GM19099 (cell line): ENCODE data around the gene FUCA2.

Experiments
- POLR2A ChIP-seq: IDR thresholded peaks from 3 replicates; pipeline ENCODE4 v1.6.1; 2011; ENCODE audit warnings: low read depth; ENCODE audit not compliant: insufficient read length; ENCODE audit errors: extremely low read depth

Gene FUCA2

DNA sequence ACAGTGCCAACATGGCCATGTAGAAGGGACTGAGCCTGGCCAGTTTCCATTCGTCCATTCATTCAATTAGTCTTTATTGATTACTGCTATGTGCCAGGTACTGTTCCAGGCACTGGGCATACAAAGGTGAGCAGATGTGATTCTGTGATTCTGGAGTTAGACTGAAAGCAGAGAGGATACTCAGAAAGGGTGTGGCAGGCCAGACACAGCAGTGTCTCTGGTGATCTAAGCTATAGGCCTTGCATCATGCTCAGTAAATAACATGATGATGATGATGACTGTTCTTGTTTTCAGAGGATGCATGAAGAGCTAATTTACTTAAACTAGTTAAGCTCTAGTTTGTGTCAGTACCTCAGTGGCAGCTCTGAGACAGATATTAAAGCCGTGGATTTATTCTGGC, 31.4 kb upstream of the FUCA2 start:
- no peak for TF ChIP-seq POLR2A

GRCh38 chr6:143540192-143540591, 28.7 kb upstream of the FUCA2 start:
- no peak for TF ChIP-seq POLR2A

DNA sequence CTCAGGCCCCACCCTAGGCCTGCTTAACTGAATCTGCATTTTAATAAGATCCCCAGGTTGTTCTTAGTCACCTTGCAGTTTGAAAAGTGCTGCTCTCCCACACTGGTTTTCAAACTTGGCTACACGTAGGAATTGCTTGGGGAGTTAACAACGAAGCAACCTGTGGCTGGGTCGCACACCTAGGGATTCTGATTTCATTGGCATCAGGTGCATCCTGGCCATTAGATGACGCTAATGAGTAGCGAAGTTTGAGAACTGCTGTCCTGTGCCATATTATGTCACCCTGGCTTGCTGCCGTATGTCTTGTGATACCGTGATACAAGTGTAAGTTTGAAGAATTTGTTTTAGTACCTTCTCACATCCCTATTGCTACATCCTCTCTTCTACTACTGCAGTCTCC, 28.2 kb upstream of the FUCA2 start:
- no peak for TF ChIP-seq POLR2A

DNA sequence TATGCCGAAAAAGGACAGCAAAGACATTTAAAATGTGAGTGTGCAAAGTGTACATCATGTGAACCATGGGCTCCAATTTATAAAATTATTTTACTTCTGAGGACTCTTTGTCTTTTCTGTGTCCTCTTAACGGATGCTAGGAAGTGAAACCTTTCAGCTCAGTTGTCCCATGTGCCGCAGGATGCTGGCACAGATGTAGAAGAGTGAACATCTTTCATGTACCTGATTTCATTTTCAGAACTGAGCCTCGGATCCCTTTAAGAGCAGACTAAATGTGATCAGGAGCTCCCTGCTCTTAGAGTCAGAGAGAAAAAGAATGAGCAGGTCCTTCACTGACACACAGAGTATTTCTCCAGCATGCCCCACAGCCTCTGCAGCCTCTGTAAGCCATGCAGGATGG, 27.6 kb upstream of the FUCA2 start:
- TF ChIP-seq POLR2A: no peak

DNA sequence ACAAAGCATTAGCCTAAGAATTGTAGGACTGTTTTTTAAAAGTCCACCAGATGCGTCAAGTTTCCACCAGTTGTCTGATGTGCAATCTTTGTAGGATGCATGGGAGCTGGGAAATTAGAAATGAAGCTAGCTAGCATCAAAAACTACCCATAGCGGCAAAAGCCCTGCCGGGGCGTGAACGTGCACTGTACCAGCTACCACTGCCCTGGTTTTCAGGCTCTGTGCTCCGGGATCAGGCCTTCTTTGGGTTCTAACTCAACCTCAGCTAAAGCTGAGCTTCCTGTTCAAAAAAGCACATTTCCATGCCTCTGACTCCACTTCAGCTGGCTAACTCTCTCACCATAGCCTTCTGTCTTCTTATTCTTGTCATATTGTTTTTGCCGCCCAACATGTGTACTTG, 26.9 kb upstream of the FUCA2 start:
- no peak for TF ChIP-seq POLR2A

GRCh38 chr6:143536866-143537691, 25.6 kb upstream of the FUCA2 start:
- no peak for TF ChIP-seq POLR2A

DNA sequence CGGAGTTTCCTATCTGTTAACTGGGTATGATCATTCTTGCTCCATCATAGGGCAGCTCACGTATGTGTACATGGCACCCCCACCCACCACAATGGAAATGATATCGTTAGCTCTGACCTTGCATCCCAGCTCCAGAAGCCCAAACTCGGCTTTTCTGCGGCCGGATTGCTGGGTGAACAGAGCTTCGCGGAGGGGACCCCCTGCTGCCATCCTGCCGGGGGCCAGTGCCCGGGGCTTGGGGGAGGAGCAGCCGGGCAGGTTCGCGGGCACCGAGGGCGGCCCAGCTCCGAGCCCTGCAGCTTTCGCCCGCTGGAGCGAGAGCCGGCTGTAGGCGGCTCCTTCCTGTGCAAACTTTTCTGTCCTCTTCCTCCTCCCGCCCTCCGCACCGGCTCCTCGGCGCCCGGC, 24.9 kb upstream of the FUCA2 start:
- TF ChIP-seq POLR2A: no peak

DNA sequence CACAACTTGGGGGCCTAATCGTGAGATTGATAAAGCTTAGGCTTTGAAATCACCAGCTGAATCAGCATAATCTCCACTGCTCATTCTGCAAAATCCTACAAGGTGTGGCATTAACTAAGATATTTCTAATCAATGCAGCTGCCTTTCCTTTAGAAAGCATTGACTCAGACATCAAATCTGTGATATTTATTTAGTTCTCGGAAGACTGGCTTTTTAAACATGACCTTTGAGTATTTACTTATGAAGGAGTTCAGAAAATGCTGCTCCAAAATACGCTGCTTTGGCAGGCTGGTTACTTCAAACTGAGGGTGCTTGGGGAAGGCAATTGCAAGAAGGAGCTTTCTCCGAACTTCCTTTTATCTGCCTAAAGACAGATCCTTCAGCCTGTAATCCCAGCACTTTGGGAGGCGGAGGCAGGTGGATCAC, 23.7 kb upstream of the FUCA2 start:
- TF ChIP-seq POLR2A: no peak

GRCh38 chr6:143531720-143532499, 20.4 kb upstream of the FUCA2 start:
- TF ChIP-seq POLR2A: no peak

- TF ChIP-seq POLR2A: no peak
Observed at GRCh38 chr6:143529095-143529494, 17.6 kb upstream of the FUCA2 start.

DNA sequence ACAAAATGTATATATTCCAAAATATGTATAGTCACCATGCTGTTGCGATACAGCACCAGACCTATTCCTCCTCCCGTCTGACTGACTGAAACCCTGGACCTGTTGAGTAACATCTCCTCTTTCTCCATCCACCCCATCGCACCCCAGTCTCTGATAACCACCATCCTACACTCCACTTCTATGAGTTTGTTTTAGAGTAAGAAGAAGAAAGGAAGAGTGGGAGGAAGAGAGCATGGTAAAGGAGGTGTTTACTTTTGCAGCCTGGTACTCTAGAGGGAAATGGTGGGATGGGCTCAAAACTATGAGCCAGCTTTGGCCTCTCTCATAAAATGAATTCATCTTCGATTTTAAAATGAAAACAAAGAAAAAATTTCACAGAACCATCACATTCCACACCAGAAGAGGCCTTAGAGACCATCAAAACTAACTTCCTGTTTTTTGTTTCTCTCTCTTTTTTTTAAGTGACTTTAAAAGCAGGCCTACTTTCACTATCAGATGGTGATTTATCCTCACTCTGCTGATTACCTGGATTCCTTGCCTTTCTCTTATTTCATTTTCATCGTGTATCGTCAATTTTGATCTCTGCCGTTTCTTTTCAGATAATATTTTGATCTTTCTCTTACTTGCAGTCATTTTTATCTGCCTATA, 16.8 kb upstream of the FUCA2 start:
- no peak for TF ChIP-seq POLR2A

- no peak for TF ChIP-seq POLR2A
Observed at GRCh38 chr6:143527677-143528076, 16.2 kb upstream of the FUCA2 start.

DNA sequence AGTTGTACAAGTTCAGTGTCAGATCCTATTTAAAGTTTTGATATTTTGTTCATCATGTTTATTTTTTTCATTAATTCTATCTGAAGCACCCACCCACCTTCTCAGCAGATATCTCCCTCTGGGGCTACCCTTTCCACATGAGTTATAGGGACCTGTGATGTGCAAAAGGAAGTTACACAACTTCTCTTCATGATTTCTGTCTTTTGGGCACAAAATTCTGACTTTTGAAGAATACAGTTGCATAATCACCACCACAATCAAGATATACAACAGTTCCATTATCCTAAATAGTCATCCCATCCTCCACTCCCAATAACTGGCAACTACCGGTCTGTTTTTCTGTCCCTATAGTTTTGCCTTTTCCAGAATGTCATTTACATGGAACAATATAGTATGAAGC, 13.8 kb upstream of the FUCA2 start:
- TF ChIP-seq POLR2A: no peak

DNA sequence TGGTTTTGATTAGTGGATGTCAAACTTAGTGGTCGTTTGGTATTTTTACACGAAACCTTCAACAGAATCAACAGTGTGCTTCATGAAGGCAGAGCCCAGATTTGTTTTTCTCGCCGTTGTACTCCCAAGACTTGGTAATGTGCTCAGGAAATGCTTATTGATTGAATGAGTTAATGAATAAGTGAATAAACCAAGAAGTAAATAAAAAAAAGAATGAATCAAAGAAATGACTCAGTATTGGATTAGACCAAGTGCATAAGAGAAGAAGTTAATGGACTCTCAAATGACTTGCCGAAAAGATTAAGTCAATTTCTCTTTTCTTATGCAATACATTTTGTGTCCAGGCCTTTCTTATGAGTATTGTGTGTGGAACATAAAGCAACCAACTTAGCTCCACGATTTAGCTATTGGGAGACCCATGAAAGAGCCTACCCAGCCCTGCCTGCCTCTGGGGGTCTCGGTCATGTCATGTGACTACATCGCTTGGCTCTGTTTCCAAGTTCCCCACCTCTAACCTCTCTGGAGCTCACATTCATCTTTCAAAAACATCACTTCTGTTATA, 10.6 kb upstream of the FUCA2 start:
- TF ChIP-seq POLR2A: no peak

GRCh38 chr6:143517447-143517773, 5.9 kb upstream of the FUCA2 start:
- TF ChIP-seq POLR2A: no peak

- no peak for TF ChIP-seq POLR2A
Observed at GRCh38 chr6:143516690-143517446, 5.3 kb upstream of the FUCA2 start.
